GM12892 (cell line): Measurements from ENCODE around the gene ATP4B.

ENCODE experiments used
- POLR2A ChIP-seq: IDR thresholded peaks from 2 replicates; pipeline ENCODE4 v1.6.1; 2011; ENCODE audit warnings: low read depth, low read length, control low read depth
- POLR2AphosphoS5 ChIP-seq: IDR thresholded peaks from 2 replicates; pipeline ENCODE4 v1.6.1; 2011; ENCODE audit warnings: low read depth, low read length, control low read depth
- TAF1 ChIP-seq: IDR thresholded peaks from 2 replicates; pipeline ENCODE4 v1.6.1; 2011; ENCODE audit warnings: low read depth, mild to moderate bottlenecking, control low read depth, low read length, borderline replicate concordance

- TF ChIP-seq POLR2AphosphoS5 (no peak), POLR2A (no peak), TAF1 (no peak)
These were observed 26.5 kb downstream of the ATP4B start for GRCh38 chr13:113631341-113632095.
